Midbrain (tissue), 1 donor: ENCODE results near the gene DYNLT1.
"Not testable (repeated sequence)": the region's sequence is repeated elsewhere in the genome, so short reads cannot be mapped to it uniquely, and the experiment has no call there.

ENCODE experiments used
- DNase-seq: peaks from one replicate; lab custom pipeline; 2025; lab: John Stamatoyannopoulos, UW

DYNLT1 gene

DNA sequence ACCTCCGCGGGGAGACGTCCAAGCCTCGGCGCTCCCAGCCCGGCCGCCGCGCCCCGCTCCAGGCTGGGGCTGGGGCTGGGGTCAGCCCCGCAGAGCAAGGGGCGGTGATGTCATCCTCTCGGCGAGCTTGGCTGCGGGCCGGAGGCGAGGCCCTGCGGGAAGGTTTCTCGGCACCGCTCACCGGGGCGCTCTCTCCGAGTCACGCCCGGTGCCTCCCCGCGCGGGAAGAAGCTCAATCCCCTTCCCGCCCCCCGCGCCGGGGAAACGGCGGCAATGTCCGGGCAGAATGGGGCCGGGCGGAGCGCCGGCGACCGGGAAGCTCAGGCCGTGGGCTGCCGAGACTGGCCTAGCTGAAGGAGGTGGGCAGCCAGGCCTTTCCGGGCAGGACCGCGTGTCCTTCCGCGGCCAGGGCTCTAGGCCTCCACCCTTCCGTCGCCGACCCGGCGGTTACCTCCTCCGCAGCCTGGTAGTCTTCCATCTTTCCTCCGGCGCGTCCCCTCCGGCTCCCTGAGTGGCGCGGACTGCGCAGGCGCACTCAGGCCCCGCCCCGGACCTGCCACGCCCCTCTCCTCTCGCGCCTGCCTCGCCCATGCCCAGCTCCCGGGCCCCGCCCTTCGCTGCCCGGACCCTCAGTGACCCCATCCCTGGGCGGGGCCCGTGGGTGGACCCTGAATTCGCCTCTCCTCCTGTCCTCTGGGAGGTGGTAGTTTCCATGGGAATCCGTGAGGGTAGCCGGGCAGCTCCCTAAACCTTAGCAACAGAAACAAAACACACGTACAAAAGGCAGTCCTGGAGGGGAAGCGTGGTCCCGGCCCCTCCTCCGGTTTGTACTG is at the start of gene DYNLT1:
Gene DYNLT1, minus strand, starts transcription at position 513 of the 833 bp plus-strand sequence. Its CDS starts 35 bp downstream, at position 478.
- peak; percentile 89 for DNase-seq

DNA sequence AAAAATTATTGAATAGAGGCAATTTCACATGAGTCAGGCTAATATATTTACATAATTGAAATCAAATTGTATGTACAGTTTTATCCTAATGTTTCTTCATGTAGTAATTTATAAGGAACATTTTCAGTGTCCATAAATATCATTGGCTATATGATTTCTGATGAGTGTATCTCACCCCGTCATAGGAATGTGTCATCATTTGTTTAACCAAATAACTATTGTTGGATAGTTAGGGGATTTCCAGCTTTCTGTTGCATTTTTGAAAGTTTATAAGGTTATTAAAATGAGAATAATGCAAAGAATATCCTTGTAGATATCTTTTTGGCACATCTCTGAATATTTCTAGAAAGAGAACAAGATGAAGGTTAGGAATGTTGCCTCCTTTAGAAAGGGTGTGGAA is 44.3 kb upstream of the DYNLT1 start:
- no peak for DNase-seq

DNA sequence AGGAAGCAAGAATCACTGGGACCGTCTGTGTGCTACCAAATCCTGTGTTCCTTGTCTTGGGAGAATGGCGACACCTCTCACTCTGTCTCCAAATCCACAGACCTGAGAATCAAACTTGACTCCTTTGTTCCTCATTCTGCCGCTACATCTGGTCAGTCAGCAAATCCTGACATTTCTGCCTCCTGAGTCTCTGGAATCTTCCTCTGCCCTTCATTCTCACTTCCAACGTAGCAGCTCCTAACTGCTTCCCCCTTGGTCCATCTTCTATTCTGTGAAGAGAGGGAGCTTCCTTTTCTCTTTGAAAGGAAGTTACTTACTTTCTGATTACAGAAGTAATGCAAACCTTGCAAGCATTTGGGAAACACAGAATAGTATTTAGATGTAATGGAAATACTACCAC is 43.0 kb upstream of the DYNLT1 start:
- DNase-seq = no peak

DNA sequence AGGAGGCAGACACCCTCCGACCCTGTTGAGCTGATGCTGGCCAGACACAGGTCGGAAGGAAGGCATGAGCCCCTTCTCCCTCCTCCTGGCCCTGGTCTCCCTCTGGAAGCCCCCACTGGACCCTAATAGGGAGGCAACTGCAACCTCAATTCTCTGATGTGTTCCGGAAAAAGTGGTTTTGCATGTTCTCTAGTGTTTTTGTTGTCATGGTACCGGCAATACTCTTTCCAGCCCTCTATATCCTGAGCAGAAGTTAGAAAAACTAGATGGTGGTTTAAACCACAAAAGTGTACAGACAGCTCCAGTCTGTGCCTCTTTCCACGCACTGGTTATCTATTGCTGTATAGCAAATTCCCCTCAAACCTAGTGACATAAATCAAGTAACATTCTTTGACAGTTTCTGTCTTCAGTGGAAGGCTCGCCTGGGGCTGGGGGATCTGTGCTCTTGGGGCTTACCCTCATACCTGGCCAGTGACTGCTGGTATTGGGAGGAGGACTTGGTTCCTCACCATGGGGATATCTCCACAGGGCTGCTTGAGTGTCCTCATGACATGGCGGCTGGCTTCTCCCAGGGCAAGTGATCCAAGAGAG is 42.3 kb upstream of the DYNLT1 start:
- no peak for DNase-seq

DNA sequence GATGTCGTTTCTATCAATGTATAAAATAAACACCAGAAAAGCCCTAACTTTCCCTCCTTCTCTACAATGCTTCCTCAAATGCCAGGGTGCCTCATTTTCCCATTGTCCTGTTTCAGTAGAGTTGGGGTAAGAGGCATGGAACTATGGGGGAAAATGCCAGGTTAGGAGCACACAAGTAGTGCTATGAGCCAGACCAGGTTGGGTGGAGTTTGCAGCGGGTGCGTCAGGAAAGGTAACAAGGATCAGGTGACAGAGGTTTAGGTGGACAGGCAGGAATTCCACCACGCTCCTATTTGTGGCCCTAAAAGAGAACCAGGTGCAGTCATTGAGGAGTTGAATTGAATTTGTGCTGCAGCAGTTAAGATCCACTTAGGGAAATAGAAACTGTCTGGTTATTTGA is 41.8 kb upstream of the DYNLT1 start:
- DNase-seq = no peak

DNA sequence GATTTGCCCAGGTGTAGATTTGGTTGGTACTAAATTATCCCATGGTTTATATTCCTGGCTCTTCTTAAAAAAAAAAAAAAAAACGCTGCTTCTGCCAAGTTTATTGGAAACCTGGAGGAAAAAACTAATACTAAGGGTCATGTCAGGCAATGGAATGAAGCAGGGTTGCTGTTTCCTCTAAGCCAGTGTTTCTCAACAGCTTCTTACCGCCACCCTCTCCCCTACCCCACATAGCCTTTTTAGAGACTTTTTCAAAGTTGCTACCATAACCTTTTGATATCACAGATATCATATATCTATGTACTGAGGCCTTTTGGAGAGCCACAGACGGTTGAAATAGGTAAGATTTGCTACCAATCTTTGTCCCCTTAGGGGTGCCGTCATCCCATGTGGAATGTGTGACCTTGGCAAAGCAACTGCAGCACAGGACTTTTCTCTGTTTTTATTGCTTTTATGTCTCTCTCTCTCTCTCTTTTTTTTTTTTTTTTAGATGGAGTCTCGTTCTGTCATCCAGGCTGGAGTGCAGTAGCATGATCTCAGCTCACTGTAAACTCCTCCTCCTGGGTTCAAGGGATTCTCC is 40.3 kb upstream of the DYNLT1 start:
- DNase-seq = no peak

DNA sequence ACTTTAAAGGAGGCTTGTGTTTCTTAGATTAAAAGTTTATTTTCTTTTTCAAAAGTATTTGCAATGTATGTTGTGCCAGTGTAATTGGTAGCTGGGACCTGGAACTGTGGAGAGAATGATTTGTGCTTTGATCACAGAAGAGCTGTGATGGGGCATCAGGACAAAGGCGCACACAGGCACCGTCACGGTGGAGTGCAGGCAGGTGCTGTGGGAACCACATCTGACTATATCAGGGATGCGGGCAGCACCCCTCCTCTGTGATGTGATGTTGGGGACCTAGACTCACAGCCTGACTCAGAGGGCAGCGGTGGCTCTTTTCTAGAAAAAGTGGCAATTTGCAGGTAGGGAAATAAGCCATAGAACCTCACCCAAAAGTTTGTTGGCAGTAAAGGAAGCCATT is 39.8 kb upstream of the DYNLT1 start:
- DNase-seq = no peak

DNA sequence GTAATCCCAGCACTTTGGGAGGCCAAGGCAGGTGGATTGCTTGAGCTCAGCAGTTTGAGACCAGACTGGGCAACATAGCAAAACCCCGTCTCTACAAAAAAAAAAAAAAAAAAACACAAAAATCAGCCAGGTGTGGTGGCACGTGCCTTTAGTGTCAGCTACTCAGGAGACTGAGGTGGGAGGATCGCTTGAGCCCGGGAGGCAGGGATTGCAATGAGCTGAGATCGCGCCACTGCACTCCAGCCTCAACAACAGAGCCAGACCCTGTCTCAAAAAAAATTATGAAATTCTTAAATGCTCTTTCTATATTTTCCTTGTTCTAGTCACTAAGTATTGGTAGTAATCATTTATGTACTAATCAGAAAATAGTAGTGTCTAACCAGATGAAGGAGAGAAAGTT is 35.9 kb upstream of the DYNLT1 start:
- no peak for DNase-seq

DNA sequence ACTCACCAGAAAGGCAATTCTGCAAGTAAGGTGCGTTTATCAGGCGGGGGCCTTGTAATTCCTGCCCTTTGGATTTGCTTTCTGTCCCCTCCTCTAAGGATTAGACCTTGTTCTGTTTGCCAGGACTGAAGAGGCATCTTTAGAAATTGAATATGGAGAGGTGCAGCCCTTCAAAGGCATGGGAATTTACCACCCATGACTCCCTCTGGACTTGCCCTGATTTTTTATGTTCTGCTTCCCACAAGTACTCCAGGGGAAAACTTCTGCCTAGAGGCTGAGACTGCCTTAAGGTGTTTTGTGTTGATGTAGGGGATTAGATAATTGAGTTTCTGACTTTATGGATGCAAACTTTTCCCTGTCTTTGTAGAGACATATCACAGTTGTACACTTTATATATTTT is 35.5 kb upstream of the DYNLT1 start:
- DNase-seq = no peak

DNA sequence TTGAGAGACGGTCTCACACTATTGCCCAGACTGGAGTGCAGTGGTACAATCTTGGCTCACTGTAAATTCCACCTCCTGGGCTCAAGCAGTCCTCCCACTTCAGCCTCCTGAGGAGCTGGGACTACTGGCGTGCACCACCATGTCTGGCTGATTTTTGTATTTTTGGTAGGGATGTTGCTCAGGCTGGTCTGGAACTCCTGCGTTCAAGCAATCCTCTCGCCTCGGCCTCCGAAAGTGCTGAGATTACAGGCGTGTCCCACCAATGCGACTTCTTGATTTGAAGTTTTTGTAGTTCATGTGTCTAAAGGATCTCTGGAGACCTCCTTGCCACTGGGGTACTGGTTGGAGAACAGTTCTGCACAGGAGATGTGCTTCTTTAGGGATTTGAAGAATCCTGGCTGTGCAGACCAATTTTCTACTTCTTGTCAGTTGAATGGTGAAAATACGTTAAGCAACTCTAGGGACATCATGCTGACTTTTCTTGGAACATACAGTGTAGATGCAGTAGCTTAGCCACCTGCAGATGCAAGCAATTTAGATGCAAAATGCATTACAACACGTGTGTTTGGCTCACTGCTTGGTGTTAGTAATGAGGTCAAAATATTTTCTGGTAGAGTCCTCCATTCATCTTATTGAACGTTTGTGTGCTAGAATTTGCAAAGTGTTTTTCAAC is 33.5 kb upstream of the DYNLT1 start:
- no peak for DNase-seq

DNA sequence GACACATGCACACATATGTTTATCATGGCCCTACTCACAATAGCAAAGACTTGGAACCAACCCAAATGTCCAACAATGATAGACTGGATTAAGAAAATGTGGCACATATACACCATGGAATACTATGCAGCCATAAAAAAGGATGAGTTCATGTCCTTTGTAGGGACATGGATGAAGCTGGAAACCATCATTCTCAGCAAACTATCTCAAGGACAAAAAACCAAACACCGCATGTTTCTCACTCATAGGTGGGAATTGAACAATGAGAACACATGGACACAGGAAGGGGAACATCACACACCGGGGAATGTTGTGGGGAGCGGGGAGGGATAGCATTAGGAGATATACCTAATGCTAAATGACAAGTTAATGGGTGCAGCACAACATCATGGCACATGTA is 32.6 kb upstream of the DYNLT1 start:
- DNase-seq = not testable (repeated sequence)

DNA sequence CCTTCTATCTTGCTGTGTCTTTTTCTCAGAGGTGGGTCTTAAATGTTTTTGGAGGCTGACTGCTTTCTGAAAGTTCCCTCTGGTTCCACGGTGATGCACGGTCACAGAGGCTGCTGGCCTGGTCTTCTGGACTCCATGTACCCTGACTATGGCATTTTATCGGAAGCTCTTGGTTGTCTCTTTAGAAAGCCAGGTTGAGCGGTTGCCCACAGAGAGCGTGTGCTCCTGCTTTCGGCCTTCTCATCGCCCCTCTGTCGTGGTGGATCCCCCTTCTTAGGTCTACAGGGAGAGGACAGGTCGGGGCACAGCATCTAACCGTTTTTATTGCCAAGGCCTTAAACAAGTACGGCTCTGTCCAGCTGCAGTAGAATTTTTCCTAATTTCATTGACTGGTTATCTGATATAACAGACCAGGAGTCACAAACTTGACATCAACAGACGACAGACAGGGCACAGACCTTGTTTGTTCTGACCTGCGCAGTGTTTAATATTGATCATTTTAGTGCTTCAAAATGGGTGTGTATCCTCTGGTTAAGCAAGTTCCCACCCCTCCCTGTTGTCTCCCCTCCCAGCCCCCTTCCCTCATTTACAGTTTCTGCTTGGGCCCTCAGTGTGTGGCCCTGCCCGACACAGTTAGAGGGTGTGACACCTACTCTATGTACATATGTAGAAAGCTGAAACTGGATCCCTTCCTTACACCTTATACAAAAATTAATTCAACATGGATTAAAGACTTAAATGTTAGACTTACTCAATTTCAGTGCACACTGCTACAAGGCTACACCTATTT is 30.0 kb upstream of the DYNLT1 start:
- no peak for DNase-seq

DNA sequence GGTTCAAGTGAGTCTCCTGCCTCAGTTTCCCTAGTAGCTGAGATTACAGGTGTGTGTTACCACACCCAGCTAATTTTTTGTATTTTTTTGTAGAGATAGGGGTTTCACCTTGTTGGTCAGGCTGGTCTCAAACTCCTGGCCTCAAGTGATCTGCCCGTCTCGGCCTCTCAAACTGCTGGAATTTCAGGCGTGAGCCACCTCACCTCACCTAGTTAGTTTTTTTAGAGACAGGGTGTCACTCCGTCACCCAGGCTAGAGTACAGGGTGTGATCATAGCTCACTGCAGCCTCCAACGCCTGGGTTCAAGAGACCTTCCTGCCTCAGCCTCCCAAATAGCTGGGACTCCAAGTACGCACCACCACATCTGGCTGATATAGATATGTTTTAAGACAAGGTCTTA is 28.2 kb upstream of the DYNLT1 start:
- DNase-seq = no peak

DNA sequence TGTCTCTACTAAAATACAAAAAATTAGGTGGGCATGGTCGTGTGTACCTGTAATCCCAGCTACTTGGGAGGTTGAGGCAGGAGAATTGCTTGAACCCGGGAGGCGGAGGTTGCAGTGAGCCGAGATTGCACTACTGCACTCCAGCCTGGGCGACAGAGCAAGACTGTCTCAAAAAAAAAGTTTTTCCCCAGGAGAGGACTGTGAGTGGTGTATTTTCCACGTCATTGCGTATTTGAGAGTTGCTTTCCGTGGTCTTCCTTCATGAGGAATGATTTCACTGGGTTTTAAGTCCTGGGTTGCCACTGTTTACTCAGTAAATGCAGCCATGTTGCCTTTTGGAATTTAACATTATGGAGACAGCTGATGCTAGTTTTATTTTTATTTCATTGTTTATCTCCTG is 27.6 kb upstream of the DYNLT1 start:
- not testable (repeated sequence) for DNase-seq

DNA sequence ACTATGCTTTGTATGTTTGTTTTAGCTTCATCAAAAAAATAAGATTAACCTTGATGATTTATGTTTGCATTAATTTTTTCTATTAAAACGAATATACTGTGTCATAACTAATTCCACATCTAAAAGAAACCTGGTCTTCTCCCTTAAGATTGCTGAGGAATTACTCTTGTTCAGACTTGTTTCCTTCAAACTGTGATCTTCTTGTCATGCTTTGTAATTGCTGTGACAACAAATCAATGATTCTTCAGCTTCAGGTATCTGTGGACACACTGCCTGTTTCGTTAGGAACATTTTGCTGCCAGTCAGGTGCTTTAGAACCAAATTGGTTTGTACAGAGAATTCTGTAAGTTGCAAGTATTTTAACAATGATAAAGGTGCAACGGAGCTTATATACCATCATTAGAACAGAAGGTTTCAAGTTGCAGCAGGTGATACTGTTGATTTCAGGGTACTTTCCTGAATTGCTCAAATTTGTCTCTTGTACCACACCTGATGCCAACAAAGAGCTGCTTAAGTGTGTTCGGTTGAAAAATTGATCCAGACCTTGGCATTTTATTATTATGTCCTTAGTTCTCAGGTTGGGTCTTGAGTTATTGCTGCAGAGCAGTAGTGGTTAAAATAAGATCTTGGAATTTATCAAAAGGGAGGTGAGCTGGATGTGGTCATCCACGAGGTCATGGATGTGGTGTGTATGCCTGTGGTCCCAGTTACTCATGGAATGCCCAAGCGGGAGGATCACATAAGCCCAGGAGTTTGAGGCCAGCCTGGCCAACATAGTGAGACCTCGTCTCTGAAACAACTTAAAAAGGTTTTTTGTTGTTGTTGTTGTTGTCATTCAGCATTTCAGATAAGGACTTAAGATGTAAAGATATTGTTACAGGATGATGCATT is 24.8 kb upstream of the DYNLT1 start:
- DNase-seq = no peak

DNA sequence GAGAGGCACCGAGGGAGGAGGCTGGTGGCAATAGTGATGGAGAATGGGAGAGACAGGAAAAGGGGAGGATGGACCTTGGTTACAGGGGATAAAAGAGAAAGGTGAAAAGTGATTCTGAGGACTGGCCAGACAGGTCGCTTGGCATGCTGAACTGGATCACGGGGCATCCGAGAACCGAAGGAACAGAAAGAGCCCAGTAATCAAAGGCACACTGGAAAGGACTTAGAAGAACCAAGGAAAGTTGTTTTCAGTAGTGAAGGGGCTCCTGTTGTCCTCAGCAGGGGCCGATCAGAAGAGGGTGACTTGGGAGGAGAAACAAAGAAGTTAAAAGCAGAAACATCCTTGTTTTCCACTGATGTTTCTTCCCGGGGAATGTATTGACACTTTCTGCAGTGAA is 24.2 kb upstream of the DYNLT1 start:
- DNase-seq = no peak

DNA sequence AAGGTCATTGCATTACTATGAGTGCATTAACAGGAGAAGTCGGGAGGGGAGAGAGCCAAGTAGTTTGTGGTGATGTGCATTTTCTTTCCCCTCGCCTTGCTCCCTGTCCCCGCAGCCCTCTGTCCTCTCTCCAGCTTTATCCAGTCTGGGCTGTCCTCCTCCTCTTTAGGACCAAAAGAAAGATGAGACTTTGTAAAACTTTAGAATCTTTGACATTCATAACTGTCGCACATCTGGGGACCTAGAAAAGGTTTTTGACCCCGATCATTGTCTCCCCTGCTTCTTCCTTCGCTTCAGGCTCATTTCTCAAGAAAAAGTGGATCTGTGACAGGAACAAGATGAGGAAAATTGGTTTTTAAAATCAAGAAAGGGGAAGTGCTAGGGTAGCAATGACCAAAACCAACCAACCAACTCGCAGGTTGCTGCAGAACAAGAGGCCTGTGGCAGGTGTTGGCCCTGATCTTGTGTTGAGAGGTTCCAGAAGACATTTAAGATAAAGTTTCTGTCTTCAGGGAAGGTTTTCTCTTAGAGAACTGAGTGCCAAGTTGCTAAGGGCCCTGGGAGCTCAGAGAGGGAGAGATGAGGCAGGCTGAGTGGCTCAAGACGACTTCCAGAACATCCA is 22.9 kb upstream of the DYNLT1 start:
- DNase-seq = no peak

DNA sequence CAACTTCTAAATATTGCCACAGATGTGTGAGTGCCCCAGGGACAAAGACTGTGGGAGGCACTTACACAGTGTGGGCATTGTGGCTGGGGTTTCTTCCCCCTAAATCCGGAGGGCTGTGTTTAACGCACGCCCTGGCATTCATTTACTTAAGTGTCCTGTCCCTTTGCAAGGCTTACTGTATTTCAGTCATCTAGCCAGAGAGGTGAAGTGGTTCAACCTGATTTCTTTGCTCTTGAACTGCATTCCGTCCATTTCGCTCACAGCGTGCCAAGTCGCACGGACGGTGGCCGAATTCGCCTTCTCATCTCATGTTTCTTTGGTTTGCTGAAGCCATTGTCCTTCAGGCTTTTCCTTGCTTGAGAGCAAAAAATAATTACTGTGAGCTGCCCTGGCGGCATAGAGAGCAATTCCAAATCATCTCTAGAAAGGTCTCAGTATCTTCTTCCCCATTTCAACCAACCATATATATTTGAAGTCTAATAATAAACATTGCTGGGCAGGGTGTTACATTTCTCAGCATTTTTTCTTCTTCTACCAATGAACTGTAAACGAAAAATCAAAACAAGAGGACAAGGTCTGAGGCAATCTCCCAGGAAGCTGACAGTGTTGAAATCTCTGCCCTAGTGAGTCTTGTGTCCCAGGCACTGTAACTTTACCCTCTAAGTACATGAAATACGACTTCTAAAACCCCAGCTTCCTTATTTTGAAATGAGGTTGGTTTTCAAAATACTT is 22.3 kb upstream of the DYNLT1 start:
- no peak for DNase-seq

DNA sequence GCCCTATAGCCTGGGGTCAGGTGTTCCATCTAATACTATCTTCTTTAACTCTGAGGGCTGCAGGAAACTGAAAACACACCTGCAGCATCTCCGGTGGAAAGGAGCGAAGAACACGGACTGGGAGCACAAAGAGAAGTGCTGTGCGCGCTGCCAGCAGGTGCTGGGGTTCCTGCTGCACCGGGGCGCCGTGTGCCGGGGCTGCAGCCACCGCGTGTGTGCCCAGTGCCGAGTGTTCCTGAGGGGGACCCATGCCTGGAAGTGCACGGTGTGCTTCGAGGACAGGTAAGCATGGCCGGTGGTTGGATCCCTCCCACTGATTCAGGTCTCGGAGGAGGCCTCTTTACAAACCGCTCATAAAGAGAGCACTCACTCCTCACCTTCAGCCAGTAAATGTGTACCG is 20.8 kb upstream of the DYNLT1 start:
- DNase-seq = no peak

DNA sequence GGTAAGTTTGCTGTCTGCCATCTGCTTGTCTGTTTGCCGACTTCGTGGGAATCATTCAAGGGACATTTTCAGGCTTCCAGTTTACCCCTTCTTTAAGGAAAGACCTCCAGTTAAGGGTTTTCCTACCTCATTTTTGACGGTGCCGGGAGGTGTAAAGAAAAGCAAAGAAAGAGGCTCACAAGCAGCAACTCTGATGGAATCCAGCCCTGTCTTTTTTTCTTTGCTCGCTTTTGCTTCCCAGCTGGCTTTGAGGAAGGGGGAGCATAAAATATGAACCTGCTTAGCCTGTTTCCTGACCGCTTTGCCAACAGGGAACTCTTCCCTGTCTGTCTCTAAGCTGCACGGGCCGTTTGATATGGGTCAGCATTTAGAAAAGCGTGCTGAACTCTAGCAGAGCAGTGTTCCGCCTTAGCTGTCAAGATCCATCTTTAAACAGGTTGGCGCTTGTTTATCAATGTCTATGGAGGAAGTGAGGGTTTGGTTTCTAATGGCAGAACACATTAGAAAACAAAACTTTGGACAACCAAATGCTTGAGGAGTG is 19.2 kb upstream of the DYNLT1 start:
- DNase-seq = no peak
